Peyer's patch (tissue), 4 donors: Measurements from ENCODE around the gene CYP24A1.

Experiments
- CTCF ChIP-seq, 6 experiments: fragments of 450-650 bp in 4 of 6; fragments of 200-600 bp in 2 of 6; sonication (generic) in 1 of 6; IDR thresholded peaks; one replicate each; pipeline ENCODE4 v1.5.1; 2017 to 2019; ENCODE audit warnings: antibody characterized with exemption in 6 of 6, mild to moderate bottlenecking in 3 of 6, moderate library complexity in 1 of 6
- POLR2A ChIP-seq, 2 donors: fragments of 450-650 bp; IDR thresholded peaks; one replicate each; pipeline ENCODE4 v1.5.1; 2017; ENCODE audit warnings: antibody characterized with exemption in 2 of 2, mild to moderate bottlenecking in 2 of 2, moderate library complexity in 2 of 2

- TF ChIP-seq CTCF (IDR thresholded peaks at IDR 0.05) (no peak), POLR2A (IDR thresholded peaks at IDR 0.05) (no peak)
Measured at GRCh38 chr20:54158856-54159418, 14.8 kb downstream of the CYP24A1 start.
